Kasumi-1 (cell line): ENCODE measurements around the gene RPL29.
"Not testable (repeated sequence)": the region's sequence is repeated elsewhere in the genome, so short reads cannot be mapped to it uniquely, and the experiment has no call there.

Experiments used
- DNase-seq, 2 experiments: peaks; one replicate each; lab custom pipeline; 2025; lab: John Stamatoyannopoulos, UW

RPL29 gene

GRCh38 chr3:52006017-52006819 is 10.5 kb upstream of the RPL29 start:
- DNase-seq, result peak; percentile 59 to 67

- peak; percentile 26 to 49 for DNase-seq
These were observed 9.9 kb upstream of the RPL29 start for GRCh38 chr3:52005571-52005986.

GRCh38 chr3:52004906-52005395 is 9.3 kb upstream of the RPL29 start:
- no peak for DNase-seq

GRCh38 chr3:52004163-52004787 is 8.6 kb upstream of the RPL29 start:
- DNase-seq, result peak; percentile 55 to 58

GRCh38 chr3:52002748-52003147 is 7.1 kb upstream of the RPL29 start:
- no peak for DNase-seq

- DNase-seq, result peak; percentile 53 to 76
These were observed 5.8 kb upstream of the RPL29 start for GRCh38 chr3:52001443-52001974.

- DNase-seq, result no peak
These were observed 4.2 kb upstream of the RPL29 start for GRCh38 chr3:51999846-52000245.

GRCh38 chr3:51998774-51999173 is 3.1 kb upstream of the RPL29 start:
- no peak for DNase-seq

- DNase-seq, result no peak
These were observed 2.4 kb upstream of the RPL29 start for GRCh38 chr3:51997935-51998596.

- no peak for DNase-seq
These were observed 1.5 kb upstream of the RPL29 start for GRCh38 chr3:51997172-51997571.

- no peak for DNase-seq
These were observed 1.2 kb downstream of the RPL29 start for GRCh38 chr3:51994530-51994929.

- not testable (repeated sequence) for DNase-seq
These were observed 2.0 kb downstream of the RPL29 start for GRCh38 chr3:51993657-51994056.

- no peak for DNase-seq
These were observed 3.5 kb downstream of the RPL29 start for GRCh38 chr3:51992017-51992682.

GRCh38 chr3:51990501-51990971 is 5.2 kb downstream of the RPL29 start:
- DNase-seq, result not testable (repeated sequence)

- DNase-seq, result no peak
These were observed 7.2 kb downstream of the RPL29 start for GRCh38 chr3:51988286-51989146.

- no peak for DNase-seq
These were observed 8.1 kb downstream of the RPL29 start for GRCh38 chr3:51987568-51987967.

GRCh38 chr3:51986010-51986947 is 9.4 kb downstream of the RPL29 start:
- DNase-seq, result no peak

GRCh38 chr3:51985063-51985462 is 10.6 kb downstream of the RPL29 start:
- no peak for DNase-seq

GRCh38 chr3:51984269-51984647 is 11.4 kb downstream of the RPL29 start:
- no peak for DNase-seq
